Common myeloid progenitor, CD34-positive (primary cell): Measurements from ENCODE around the gene RNASE8.

Experiments used
- CTCF ChIA-PET: fragments of 350-600 bp; sonication (Branson Sonifier 250); formaldehyde crosslinking; loops from one replicate; lab custom pipeline; 2021; ENCODE audit warnings: antibody characterized with exemption; lab: Charles Lee
- POLR2A ChIA-PET: fragments of 350-600 bp; sonication (Branson Sonifier 250); formaldehyde crosslinking; loops from one replicate; lab custom pipeline; 2021; ENCODE audit warnings: antibody characterized with exemption; lab: Charles Lee
- DNase-seq, 3 donors: peaks; one replicate each; pipeline versions ENCODE4 v3.0.0 to v3.0.0-alpha.2; 2013
- H3K27ac ChIP-seq, 2 experiments: 1 replicate in 1 of 2; 2 replicates in 1 of 2; pipeline ENCODE4 v1.7.0; 2013; ENCODE audit warnings: inconsistent platforms in 2 of 2, low read length in 2 of 2, mild to moderate bottlenecking in 2 of 2, low read depth in 1 of 2, moderate library complexity in 1 of 2; ENCODE audit not compliant: severe bottlenecking in 2 of 2, insufficient read depth in 1 of 2, poor library complexity in 1 of 2
- H3K27me3 ChIP-seq, 5 experiments: replicated peaks in 2 of 5; 1 replicate in 3 of 5; 2 replicates in 2 of 5; pipeline versions ENCODE4 v1.6.1 to v1.7.0; 2013; ENCODE audit warnings: low read length in 4 of 5, mild to moderate bottlenecking in 2 of 5, moderate library complexity in 2 of 5, inconsistent platforms in 1 of 5; ENCODE audit not compliant: insufficient read depth in 5 of 5, control insufficient read depth in 4 of 5
- H3K36me3 ChIP-seq, 4 experiments: 1 replicate in 2 of 4; 2 replicates in 2 of 4; pipeline versions ENCODE4 v1.6.1 to v1.7.0; 2013; ENCODE audit warnings: low read length in 3 of 4, control low read depth in 1 of 4, mild to moderate bottlenecking in 1 of 4; ENCODE audit not compliant: control insufficient read depth in 4 of 4, insufficient read depth in 4 of 4
- H3K4me1 ChIP-seq, 4 experiments: 1 replicate in 3 of 4; 2 replicates in 1 of 4; pipeline versions ENCODE4 v1.6.1 to v1.7.1; 2013; ENCODE audit warnings: low read length in 3 of 4, mild to moderate bottlenecking in 3 of 4, control low read depth in 1 of 4, inconsistent platforms in 1 of 4, moderate library complexity in 1 of 4; ENCODE audit not compliant: control insufficient read depth in 4 of 4, insufficient read depth in 4 of 4; ENCODE audit errors: control extremely low read depth in 1 of 4
- H3K4me3 ChIP-seq, 7 experiments: 1 replicate in 4 of 7; 2 replicates in 3 of 7; pipeline versions ENCODE4 v1.5.1 to v1.7.0; 2013; ENCODE audit warnings: mild to moderate bottlenecking in 7 of 7, low read length in 6 of 7, moderate library complexity in 6 of 7, inconsistent platforms in 2 of 7, low read depth in 2 of 7, control low read depth in 1 of 7; ENCODE audit not compliant: insufficient read depth in 4 of 7, control insufficient read depth in 1 of 7; ENCODE audit errors: extremely low read depth in 1 of 7
- H3K9me3 ChIP-seq, 5 experiments: 1 replicate in 4 of 5; 2 replicates in 1 of 5; pipeline versions ENCODE4 v1.6.1 to v1.7.1; 2013; ENCODE audit warnings: low read length in 4 of 5, mild to moderate bottlenecking in 2 of 5, inconsistent platforms in 1 of 5, low read depth in 1 of 5, moderate library complexity in 1 of 5; ENCODE audit not compliant: control insufficient read depth in 4 of 5, insufficient read depth in 2 of 5; ENCODE audit errors: control extremely low read depth in 1 of 5
- WGBS: methylation state at CpG from one replicate; pipeline ENCODE4 v1.1.5; 2013; ENCODE audit not compliant: insufficient coverage; 5-methylcytosine and 5-hydroxymethylcytosine counted together

Gene RNASE8

DNA sequence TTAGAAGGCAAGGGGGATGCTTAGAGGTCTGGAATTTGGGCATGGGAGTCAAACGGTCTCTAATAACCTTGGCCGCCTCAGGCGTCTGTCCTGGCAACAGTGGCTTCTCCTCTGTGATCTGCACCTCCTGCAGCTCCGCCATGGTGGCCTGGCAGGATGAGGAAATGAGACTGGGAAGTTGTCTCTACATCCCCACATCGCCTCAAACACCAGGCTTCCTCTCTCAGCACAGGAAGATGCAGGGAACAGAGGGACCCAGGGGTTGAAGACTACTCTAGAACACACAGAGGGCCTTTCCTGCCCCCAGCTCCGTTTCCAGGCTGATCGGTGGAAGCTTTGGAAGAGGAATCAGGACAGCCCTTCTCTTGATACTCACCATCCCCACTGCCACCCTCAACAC lies 34.4 kb upstream of the RNASE8 start:
- no CpG with 5 or more reads among the region's 7 CpGs for WGBS
- Histone ChIP-seq H3K36me3 (peaks cover 0 to 15% (median 1%) of the 10 kb centered on the region in 4 experiments), H3K27me3 (peaks cover 0 to 23% (median 6%) of the 10 kb centered on the region in 5 experiments), H3K4me3 (no peak overlapping the region), H3K27ac (no peak overlapping the region), H3K9me3 (no peaks in the 10 kb centered on the region), H3K4me1 (peaks cover 3 to 26% (median 15%) of the 10 kb centered on the region in 4 experiments)
- no peak for DNase-seq
- CTCF ChIA-PET = interaction anchor here (0.6 to 16.8 kb wide), 6 partner anchors 8 to 82 kb away, joined by 3 to 345 read pairs (median 5); partner anchors contain the start of gene RNASE7
- POLR2A ChIA-PET = no interaction called here

DNA sequence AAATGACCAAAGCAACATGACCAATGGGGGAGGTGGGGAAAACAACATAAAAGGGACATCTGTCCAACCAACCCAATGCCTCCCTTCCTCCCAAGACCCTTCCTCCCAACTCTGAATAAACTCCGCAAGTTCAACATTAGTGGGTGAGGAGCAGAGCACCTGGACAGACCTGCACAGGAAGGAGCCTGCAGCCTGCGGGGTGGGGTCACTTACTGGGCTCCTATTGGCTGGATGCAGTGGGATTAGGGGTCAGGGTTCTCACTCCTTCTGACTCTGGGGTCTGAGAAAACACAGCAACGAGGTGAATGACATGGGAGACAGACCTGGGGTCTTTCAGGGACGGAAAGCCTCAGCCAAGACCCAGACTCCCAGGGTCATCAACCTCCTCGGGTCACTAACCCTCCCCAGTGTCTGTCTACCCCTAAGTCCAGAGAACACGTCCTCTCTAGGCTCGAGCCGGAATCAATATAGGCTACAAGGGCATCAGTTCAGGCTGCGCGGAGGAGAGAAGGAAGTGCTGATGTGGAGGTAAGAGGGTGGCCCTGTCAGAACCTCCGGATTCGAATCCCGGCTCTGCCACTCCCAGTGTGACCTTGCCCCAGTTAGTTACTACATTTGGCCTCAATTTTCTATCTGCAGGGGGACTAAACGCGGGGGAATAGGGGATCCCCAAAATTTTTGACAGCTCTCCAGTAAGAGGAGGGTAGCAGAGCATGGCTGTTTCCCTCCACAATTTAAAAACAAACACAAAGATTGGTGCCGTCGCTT lies 33.6 kb upstream of the RNASE8 start:
- H3K9me3 ChIP-seq = no peaks in the 10 kb centered on the region
- H3K4me1 ChIP-seq = peaks cover 3 to 26% (median 15%) of the 10 kb centered on the region in 4 experiments
- H3K27me3 ChIP-seq = peaks cover 0 to 23% (median 6%) of the 10 kb centered on the region in 5 experiments
- ChIA-PET POLR2A (no interaction called here), CTCF (interaction anchor here (0.6 to 16.8 kb wide), 7 partner anchors 9 to 81 kb away, joined by 3 to 345 read pairs (median 6); partner anchors contain the start of gene RNASE7)
- WGBS = 27% methylated on average over 9 of the region's 17 CpGs
- H3K36me3 ChIP-seq = peaks cover 0 to 11% (median 1%) of the 10 kb centered on the region in 4 experiments
- H3K27ac ChIP-seq = peak overlapping the region in 1 of 2 experiments; percentile 49
- peak overlapping the region; percentile 51 to 89 (median 60) for H3K4me3 ChIP-seq
- peak in 1 of 3 donors; percentile 10 for DNase-seq

DNA sequence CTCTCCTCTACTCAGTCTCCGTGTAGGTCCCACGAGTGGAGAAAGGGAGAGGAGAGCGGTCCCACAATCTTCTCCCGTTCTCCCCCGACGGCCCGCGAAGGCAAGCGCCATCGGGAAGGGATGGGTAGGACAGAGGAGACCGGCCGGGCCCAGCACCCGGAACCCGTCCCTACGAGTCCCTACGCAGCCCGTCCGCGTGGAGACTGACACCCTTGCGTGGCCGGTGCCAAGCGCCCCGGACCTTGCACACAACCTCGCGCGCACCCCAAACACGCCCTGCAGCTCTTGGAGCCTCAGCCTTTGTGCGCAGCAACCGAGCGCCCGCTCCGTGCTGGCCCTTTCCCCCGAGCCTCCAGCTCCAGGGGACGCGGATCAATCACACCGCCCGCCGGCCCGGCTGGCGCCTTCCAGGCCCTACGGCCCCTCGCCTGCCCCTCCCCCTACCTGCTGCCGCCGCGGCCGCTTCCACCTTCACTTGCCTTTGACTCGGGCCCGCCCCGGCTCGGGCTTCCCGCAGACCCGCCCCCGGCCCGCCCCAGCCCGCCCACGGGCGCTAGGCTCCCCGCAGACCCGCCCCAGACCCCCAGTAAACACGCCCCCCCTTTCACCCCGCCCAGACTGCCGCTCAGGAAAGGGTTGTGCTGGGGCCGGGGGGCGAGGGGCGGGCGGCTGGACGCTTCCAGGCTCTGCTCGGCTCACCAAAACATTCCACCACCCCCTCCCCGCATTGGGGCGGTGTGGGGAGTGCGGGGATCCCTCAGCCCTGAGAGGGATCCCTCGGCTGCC lies 32.8 kb upstream of the RNASE8 start, which contains the start of gene NDRG2:
TSS of gene NDRG2 (minus strand) at position 477 of the 786 bp plus-strand sequence. CDS start 1,746 bp downstream, outside the sequence.
- ChIA-PET POLR2A (no interaction called here), CTCF (interaction anchor here (0.6 to 1.0 kb wide), 3 partner anchors 9 to 15 kb away, joined by 3 to 7 read pairs (median 3); no protein-coding TSS in a partner anchor)
- peaks cover 0 to 23% (median 6%) of the 10 kb centered on the region in 5 experiments for H3K27me3 ChIP-seq
- H3K4me1 ChIP-seq = peaks cover 3 to 26% (median 12%) of the 10 kb centered on the region in 4 experiments
- peaks cover 0 to 3% (median 1%) of the 10 kb centered on the region in 4 experiments for H3K36me3 ChIP-seq
- H3K27ac ChIP-seq = peak within 1 kb of the TSS in 1 of 2 experiments; percentile 49
- peak; percentile 58 to 81 (median 74) for DNase-seq
- 0% methylated on average over 38 of the region's 72 CpGs for WGBS
- H3K4me3 ChIP-seq = peak within 1 kb of the TSS; percentile 51 to 89 (median 62)
- H3K9me3 ChIP-seq = no peaks in the 10 kb centered on the region

DNA sequence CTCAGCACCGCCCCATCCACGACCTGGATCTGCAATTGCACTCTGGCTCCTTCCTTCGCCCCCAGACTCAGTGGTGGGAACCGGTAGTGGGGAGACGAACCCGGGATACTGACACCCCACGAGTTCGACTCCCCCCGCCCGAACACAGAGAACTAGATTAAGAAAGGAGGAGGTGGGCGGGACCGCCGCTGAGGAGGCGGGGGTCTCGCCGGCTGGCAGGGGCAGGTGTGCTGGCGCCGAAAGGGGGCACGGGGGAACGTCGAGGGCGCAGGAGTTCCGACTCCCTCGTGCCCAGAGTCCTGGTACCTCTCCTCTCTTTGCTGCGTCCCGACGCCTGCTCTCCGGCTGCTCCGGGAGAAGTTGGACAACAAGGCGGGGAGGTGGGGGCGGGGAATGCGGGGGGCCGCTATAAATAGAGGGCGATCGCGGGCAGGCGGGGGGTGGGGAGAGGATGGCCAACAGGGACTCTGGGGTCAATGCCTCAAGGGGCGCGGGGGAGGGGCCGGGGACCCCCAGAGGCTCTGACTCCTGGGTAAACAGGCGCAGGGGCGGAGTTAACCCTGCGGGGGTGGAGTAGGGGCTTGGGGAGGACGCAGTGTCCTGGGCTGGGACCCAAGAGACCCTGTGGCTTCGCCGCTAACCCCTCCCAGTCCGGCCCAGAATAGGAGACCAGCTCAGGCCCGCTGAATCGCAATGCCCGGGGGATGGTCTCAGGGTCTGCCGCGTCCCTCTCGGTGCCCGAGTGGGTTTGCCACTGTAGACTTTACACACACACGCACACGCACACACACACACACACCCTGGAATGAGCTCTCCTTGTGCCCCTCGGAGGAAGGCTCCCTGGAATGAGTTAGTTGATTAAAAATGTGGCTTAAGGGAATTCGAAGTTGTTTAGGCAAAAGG lies 32.0 kb upstream of the RNASE8 start:
- Histone ChIP-seq H3K4me3 (peak overlapping the region; percentile 42 to 89 (median 62)), H3K9me3 (no peaks in the 10 kb centered on the region), H3K27ac (peak overlapping the region in 1 of 2 experiments; percentile 40), H3K36me3 (peaks cover 0 to 2% (median 0%) of the 10 kb centered on the region in 4 experiments), H3K27me3 (peaks cover 0 to 23% (median 6%) of the 10 kb centered on the region in 5 experiments), H3K4me1 (peaks cover 3 to 26% (median 12%) of the 10 kb centered on the region in 4 experiments)
- DNase-seq = peak in 2 of 3 donors; percentile 25 to 64
- POLR2A ChIA-PET = interaction anchor here (1.6 kb wide), 1 partner anchor 19 kb away, joined by 3 read pairs; no protein-coding TSS in a partner anchor
- CTCF ChIA-PET = interaction anchor here (1.0 to 5.5 kb wide), 5 partner anchors 9 to 167 kb away, joined by 3 to 63 read pairs (median 3); no protein-coding TSS in a partner anchor
- WGBS = 5% methylated on average over 34 of the region's 58 CpGs

DNA sequence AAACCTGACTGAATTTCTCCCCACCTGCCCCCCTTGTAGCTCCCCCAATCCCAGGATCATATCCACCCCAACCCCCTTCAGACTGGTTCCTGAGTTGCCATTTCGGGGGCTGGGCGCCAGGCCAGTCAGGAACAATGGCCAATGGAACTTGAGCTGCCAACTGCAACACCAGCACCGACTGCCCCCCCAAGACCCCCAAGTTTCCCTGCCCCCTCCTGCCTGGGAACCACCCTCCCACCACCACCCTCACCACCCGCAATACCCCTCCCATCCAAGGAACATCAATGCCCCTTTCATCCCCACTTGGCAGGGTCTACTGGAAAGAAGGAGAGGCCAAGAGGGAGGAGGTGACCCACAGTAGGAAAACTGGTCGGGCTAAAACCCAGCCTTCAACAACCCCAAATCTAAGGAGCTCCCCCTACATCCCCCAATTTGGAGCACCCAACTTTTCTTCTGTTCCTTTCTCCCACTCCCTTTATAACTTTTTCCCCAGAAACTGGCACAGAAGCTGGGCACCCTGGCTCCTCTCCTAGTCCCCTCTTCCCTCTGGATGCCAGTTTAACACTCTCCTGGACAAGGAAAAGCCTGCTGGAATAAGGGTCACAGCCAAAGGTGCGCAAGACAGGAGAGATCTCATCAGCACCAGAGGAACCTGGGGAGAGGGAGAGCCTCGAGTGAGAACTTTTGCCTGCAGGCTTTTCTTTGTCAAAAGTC lies 31.2 kb upstream of the RNASE8 start:
- peaks cover 3 to 26% (median 12%) of the 10 kb centered on the region in 4 experiments for H3K4me1 ChIP-seq
- H3K9me3 ChIP-seq = no peaks in the 10 kb centered on the region
- CTCF ChIA-PET = interaction anchor here (1.0 to 5.5 kb wide), 5 partner anchors 10 to 167 kb away, joined by 3 to 63 read pairs (median 3); no protein-coding TSS in a partner anchor
- DNase-seq = no peak
- WGBS = 63% methylated on average over 2 of the region's 7 CpGs
- no peak overlapping the region for H3K27ac ChIP-seq
- POLR2A ChIA-PET = interaction anchor here (1.6 kb wide), 1 partner anchor 18 kb away, joined by 3 read pairs; no protein-coding TSS in a partner anchor
- H3K27me3 ChIP-seq = peaks cover 0 to 18% (median 6%) of the 10 kb centered on the region in 5 experiments
- H3K36me3 ChIP-seq = peaks cover 0 to 2% (median 0%) of the 10 kb centered on the region in 4 experiments
- peak overlapping the region in 1 of 7 experiments; percentile 89 for H3K4me3 ChIP-seq
